Caco-2 (cell line): ENCODE measurements around the gene RAB5B. TPM values are rescaled to one million over a fixed set of nuclear protein-coding genes. Genes with fewer than 3 reads are reported as not detected.

Experiments used
- BruUV-seq: library from RNA; stranded (reverse); fragments of 400-500 nt; replicated peaks from 2 replicates; lab custom pipeline; 2021; lab: Mats Ljungman, UMichigan
- CTCF ChIA-PET: fragments of 300-600 bp; sonication (Branson Sonifier 250); formaldehyde crosslinking; loops from one replicate; lab custom pipeline; 2022; ENCODE audit warnings: antibody characterized with exemption; lab: Charles Lee
- POLR2A ChIA-PET: fragments of 300-600 bp; sonication (Branson Sonifier 250); formaldehyde crosslinking; loops from one replicate; lab custom pipeline; 2022; ENCODE audit warnings: antibody characterized with exemption; lab: Charles Lee
- DNase-seq, 2 experiments: peaks; one replicate each; pipeline versions ENCODE4 v3.0.0 to v3.0.0-alpha.2; 2020 to 2022
- H3K27me3 ChIP-seq: replicated peaks from 2 replicates; pipeline ENCODE4 v1.6.0; 2011; ENCODE audit warnings: low read length; ENCODE audit not compliant: control insufficient read depth, insufficient read depth
- H3K36me3 ChIP-seq: 2 replicates; pipeline ENCODE4 v1.5.1; 2011; ENCODE audit warnings: low read length; ENCODE audit not compliant: control insufficient read depth, insufficient read depth
- H3K4me1 ChIP-seq: fragments of 250-450 bp; sonication (Bioruptor Pico); 2 replicates; pipeline ENCODE4 v1.5.1; 2020; ENCODE audit warnings: mild to moderate bottlenecking
- H3K4me3 ChIP-seq: 2 replicates; pipeline ENCODE4 v1.5.1; 2011; ENCODE audit warnings: low read depth, mild to moderate bottlenecking, control low read depth, low read length
- H3K9me3 ChIP-seq: fragments of 250-450 bp; sonication (Bioruptor Pico); 2 replicates; pipeline ENCODE4 v1.5.1; 2020; ENCODE audit warnings: mild to moderate bottlenecking, moderate library complexity
- H3K27ac Mint-ChIP-seq: one replicate; pipeline ENCODE4 v1.8.0; 2022; ENCODE audit warnings: mixed read lengths; ENCODE audit not compliant: unreplicated experiment
- H3K27me3 Mint-ChIP-seq: one replicate; pipeline ENCODE4 v1.8.0; 2022; ENCODE audit warnings: mixed read lengths; ENCODE audit not compliant: insufficient read depth, unreplicated experiment
- H3K36me3 Mint-ChIP-seq: one replicate; pipeline ENCODE4 v1.8.0; 2022; ENCODE audit warnings: mild to moderate bottlenecking, mixed read lengths; ENCODE audit not compliant: insufficient read depth, unreplicated experiment
- H3K4me1 Mint-ChIP-seq: one replicate; pipeline ENCODE4 v1.8.0; 2022; ENCODE audit warnings: low read depth, mixed read lengths; ENCODE audit not compliant: unreplicated experiment
- H3K4me3 Mint-ChIP-seq: one replicate; pipeline ENCODE4 v1.8.0; 2022; ENCODE audit warnings: mild to moderate bottlenecking, moderate library complexity, mixed read lengths; ENCODE audit not compliant: unreplicated experiment
- H3K9me3 Mint-ChIP-seq: one replicate; pipeline ENCODE4 v1.8.0; 2022; ENCODE audit warnings: mixed read lengths; ENCODE audit not compliant: unreplicated experiment
- CTCF ChIP-seq, 2 experiments: fragments of 200-600 bp in 1 of 2; IDR thresholded peaks; 1 replicate in 1 of 2; 2 replicates in 1 of 2; pipeline versions ENCODE4 v1.5.1 to v1.8.0; 2011 to 2022; ENCODE audit warnings: antibody characterized with exemption in 1 of 2, control low read depth in 1 of 2, inconsistent platforms in 1 of 2, low read depth in 1 of 2, low read length in 1 of 2, mild to moderate bottlenecking in 1 of 2, moderate library complexity in 1 of 2; ENCODE audit not compliant: insufficient read depth in 1 of 2, severe bottlenecking in 1 of 2, unreplicated experiment in 1 of 2
- intact Hi-C: fragments of 100-400 bp; cut with micrococcal nuclease; formaldehyde crosslinking; loops from one replicate; pipeline ENCODE4 v1.10.0; 2022; ENCODE audit not compliant: unreplicated experiment
- total RNA-seq: library from RNA; stranded (reverse); gene quantifications from 2 replicates; pipeline ENCODE4 v1.2.3, GENCODE V29; 2022

RAB5B gene
- total RNA-seq, 1 experiment from 2014 or later = 107 TPM

DNA sequence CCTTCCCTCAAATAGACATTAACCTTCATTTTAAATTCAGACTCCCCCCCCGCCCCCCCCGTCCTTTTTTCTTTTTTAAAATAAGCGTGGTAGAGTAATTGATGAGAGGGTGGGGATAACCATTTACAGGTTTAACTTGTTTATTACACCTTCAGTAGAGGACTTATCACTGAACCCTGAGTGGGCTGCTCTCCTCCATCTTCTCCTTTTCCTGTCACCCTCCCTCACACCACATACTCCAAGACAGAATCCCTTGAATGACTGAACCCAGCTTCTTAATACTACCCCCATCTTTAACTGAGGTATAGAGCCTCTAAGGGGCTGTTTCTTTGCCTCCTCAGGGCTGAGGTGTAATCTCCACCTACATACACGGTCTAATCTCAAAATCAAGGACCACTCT lies 43.3 kb downstream of the RAB5B start:
- H3K9me3 ChIP-seq = no peaks in the 10 kb centered on the region
- TF ChIP-seq CTCF (IDR thresholded peaks at IDR 0.05; ENCODE audit: insufficient read depth in 1 of 2, low read depth in 1 of 2, low read length in 1 of 2, severe bottlenecking in 1 of 2, unreplicated experiment in 1 of 2) = no peak
- intact Hi-C loops = no loop called here
- ChIA-PET POLR2A (no interaction called here), CTCF (no interaction called here)
- peaks cover 60% of the 10 kb centered on the region for H3K4me1 ChIP-seq
- Mint-ChIP-seq H3K27me3 (no peaks in the 10 kb centered on the region), H3K9me3 (no peaks in the 10 kb centered on the region), H3K4me3 (no peak overlapping the region), H3K4me1 (peaks cover 30% of the 10 kb centered on the region), H3K27ac (peak overlapping the region; percentile 69), H3K36me3 (peaks cover 16% of the 10 kb centered on the region)
- no peaks in the 10 kb centered on the region for H3K27me3 ChIP-seq
- no peak for DNase-seq
- H3K4me3 ChIP-seq = no peak overlapping the region
- peaks cover 1% of the 10 kb centered on the region for H3K36me3 ChIP-seq
- no TSS peak for BruUV-seq

- no peaks in the 10 kb centered on the region for H3K9me3 ChIP-seq
- ChIA-PET POLR2A (no interaction called here), CTCF (no interaction called here)
- TF ChIP-seq CTCF (IDR thresholded peaks at IDR 0.05; ENCODE audit: insufficient read depth in 1 of 2, low read depth in 1 of 2, low read length in 1 of 2, severe bottlenecking in 1 of 2, unreplicated experiment in 1 of 2) = no peak
- no peaks in the 10 kb centered on the region for H3K9me3 Mint-ChIP-seq
- no TSS peak for BruUV-seq
- H3K27me3 ChIP-seq = no peaks in the 10 kb centered on the region
- no peak overlapping the region for H3K4me3 Mint-ChIP-seq
- no peak overlapping the region for H3K27ac Mint-ChIP-seq
- peaks cover 30% of the 10 kb centered on the region for H3K4me1 Mint-ChIP-seq
- peaks cover 51% of the 10 kb centered on the region for H3K4me1 ChIP-seq
- no peaks in the 10 kb centered on the region for H3K27me3 Mint-ChIP-seq
- no peaks in the 10 kb centered on the region; the same call in 1 of the 2 replicates for H3K36me3 ChIP-seq
- intact Hi-C loops = no loop called here
- DNase-seq = no peak
- no peak overlapping the region for H3K4me3 ChIP-seq
- peaks cover 10% of the 10 kb centered on the region for H3K36me3 Mint-ChIP-seq
These were observed 44.5 kb downstream of the RAB5B start for GRCh38 chr12:56018356-56018755.

GRCh38 chr12:56020423-56021184 lies 46.7 kb downstream of the RAB5B start, which contains the start of gene IKZF4:
IKZF4 (plus strand) TSS chr12:56021043; CDS start chr12:56021494, 451 bp downstream.
- Mint-ChIP-seq H3K4me1 (peaks cover 20% of the 10 kb centered on the region), H3K27me3 (no peaks in the 10 kb centered on the region), H3K9me3 (no peaks in the 10 kb centered on the region), H3K27ac (peak within 1 kb of the TSS; percentile 15), H3K4me3 (no peak within 1 kb of the TSS), H3K36me3 (peaks cover 4% of the 10 kb centered on the region)
- peaks cover 29% of the 10 kb centered on the region for H3K4me1 ChIP-seq
- DNase-seq = peak; percentile 72
- intact Hi-C loops = no loop called here
- no peak within 1 kb of the TSS for H3K4me3 ChIP-seq
- BruUV-seq = no TSS peak
- TF ChIP-seq CTCF (IDR thresholded peaks at IDR 0.05; ENCODE audit: insufficient read depth in 1 of 2, low read depth in 1 of 2, low read length in 1 of 2, severe bottlenecking in 1 of 2, unreplicated experiment in 1 of 2) = no peak
- no peaks in the 10 kb centered on the region; the same call in 1 of the 2 replicates for H3K36me3 ChIP-seq
- ChIA-PET POLR2A (interaction anchor here (0.6 kb wide), 1 partner anchor 23 kb away, joined by 3 read pairs; no protein-coding TSS in a partner anchor), CTCF (interaction anchor here (1.0 kb wide), 2 partner anchors 9 to 14 kb away, joined by 3 to 4 read pairs; no protein-coding TSS in a partner anchor)
- no peaks in the 10 kb centered on the region for H3K27me3 ChIP-seq
- no peaks in the 10 kb centered on the region for H3K9me3 ChIP-seq
